Esophagus muscularis mucosa (tissue), 4 donors: ENCODE measurements around the gene ZNF521. TPM values are rescaled to one million over a fixed set of nuclear protein-coding genes. Genes with fewer than 3 reads are reported as not detected.

Source experiments
- DNase-seq: peaks from one replicate; pipeline ENCODE4 v3.0.0-alpha.2; 2017; ENCODE audit errors: extremely low spot score
- H3K27ac ChIP-seq, 4 donors: fragments of 200-600 bp; sonication (generic); replicated peaks in 1 of 4; 1 replicate in 3 of 4; 2 replicates in 1 of 4; pipeline ENCODE4 v1.5.1; 2016 to 2019; ENCODE audit warnings: mild to moderate bottlenecking in 1 of 4
- H3K27me3 ChIP-seq, 4 donors: fragments of 200-600 bp; sonication (generic); one replicate each; pipeline versions ENCODE4 v1.5.1 to v1.6.0; 2016 to 2019
- H3K36me3 ChIP-seq, 4 donors: fragments of 200-600 bp; sonication (generic); one replicate each; pipeline ENCODE4 v1.5.1; 2016 to 2019
- H3K4me1 ChIP-seq, 4 donors: fragments of 200-600 bp; sonication (generic); one replicate each; pipeline ENCODE4 v1.5.1; 2016 to 2019
- H3K4me3 ChIP-seq, 4 donors: fragments of 200-600 bp; sonication (generic); 1 replicate in 2 of 4; 2 replicates in 2 of 4; pipeline ENCODE4 v1.5.1; 2016 to 2019; ENCODE audit warnings: mild to moderate bottlenecking in 4 of 4, moderate library complexity in 1 of 4
- H3K9me3 ChIP-seq, 4 donors: fragments of 200-600 bp; sonication (generic); 1 replicate in 3 of 4; 2 replicates in 1 of 4; pipeline ENCODE4 v1.5.1; 2016 to 2019
- CTCF ChIP-seq, 3 experiments: fragments of 200-600 bp in 2 of 3; fragments of 450-650 bp in 1 of 3; sonication (generic) in 2 of 3; IDR thresholded peaks; one replicate each; pipeline ENCODE4 v1.5.1; 2017 to 2019; ENCODE audit warnings: antibody characterized with exemption in 3 of 3, mild to moderate bottlenecking in 2 of 3, moderate library complexity in 1 of 3
- EP300 ChIP-seq: sonication (generic); formaldehyde crosslinking; IDR thresholded peaks from one replicate; pipeline ENCODE4 v1.6.1; 2017; ENCODE audit warnings: antibody characterized with exemption
- POLR2A ChIP-seq: fragments of 450-650 bp; IDR thresholded peaks from one replicate; pipeline ENCODE4 v1.6.1; 2017; ENCODE audit warnings: antibody characterized with exemption, moderate library complexity, mild to moderate bottlenecking, low read depth
- POLR2AphosphoS5 ChIP-seq, 2 donors: sonication (generic); formaldehyde crosslinking; IDR thresholded peaks; one replicate each; pipeline ENCODE4 v1.6.1; 2017; ENCODE audit warnings: antibody characterized with exemption in 2 of 2
- WGBS: methylation state at CpG from one replicate; pipeline ENCODE4 v1.1.5; 2018; 5-methylcytosine and 5-hydroxymethylcytosine counted together
- intact Hi-C: fragments of 100-400 bp; cut with DNase I; formaldehyde crosslinking; loops from one replicate; pipeline ENCODE4 v1.15.1; 2023
- total RNA-seq, 4 donors: library from RNA; depleted of rRNA; stranded (reverse); fragments of >200 nt; gene quantifications; one replicate each; pipeline versions ENCODE4 v1.1.0 to v1.2.1, GENCODE V29; 2016

ZNF521 gene
- total RNA-seq, 4 donors from 2014 or later = 15.6 to 20.6 (median 16.9) TPM

GRCh38 chr18:25341831-25342230 lies 10.1 kb downstream of the ZNF521 start:
- 66% methylated on average over 2 of the region's 2 CpGs for WGBS
- Histone ChIP-seq H3K9me3 (no peaks in the 10 kb centered on the region), H3K4me1 (no peaks in the 10 kb centered on the region), H3K27me3 (peaks cover 0 to 25% (median 1%) of the 10 kb centered on the region in 4 donors), H3K27ac (no peak overlapping the region), H3K36me3 (no peaks in the 10 kb centered on the region), H3K4me3 (no peak overlapping the region)
- DNase-seq = no peak
- no peak for TF ChIP-seq EP300
- no peak for TF ChIP-seq POLR2AphosphoS5 (IDR thresholded peaks at IDR 0.05)
- no peak for TF ChIP-seq CTCF (IDR thresholded peaks at IDR 0.05)
- TF ChIP-seq POLR2A = no peak
- intact Hi-C loops = loop anchor here (10.0 kb wide), 2 partner anchors 57 to 107 kb away; no protein-coding TSS in a partner anchor

DNA sequence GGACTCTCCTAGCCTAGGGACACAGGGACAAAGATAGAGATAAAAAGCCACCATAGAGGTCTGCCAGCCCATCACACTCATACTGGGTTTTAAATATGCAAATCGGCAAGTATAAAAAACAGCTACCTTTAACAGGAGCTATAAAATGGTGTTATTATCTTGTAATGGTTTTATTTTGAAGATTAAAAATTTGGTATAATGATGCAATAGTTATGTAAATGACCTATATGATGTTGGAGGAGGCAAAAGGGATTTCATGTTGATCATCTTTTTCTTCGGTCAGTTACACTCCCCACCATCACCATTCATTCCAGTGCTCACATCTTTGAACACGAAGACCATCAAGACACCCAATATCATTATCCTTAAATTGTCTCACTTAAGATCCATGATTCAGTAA lies 11.2 kb downstream of the ZNF521 start:
- WGBS = 94% methylated on average over 3 of the region's 3 CpGs
- Histone ChIP-seq H3K4me1 (no peaks in the 10 kb centered on the region), H3K4me3 (no peak overlapping the region), H3K9me3 (no peaks in the 10 kb centered on the region), H3K27ac (no peak overlapping the region), H3K36me3 (no peaks in the 10 kb centered on the region), H3K27me3 (peaks cover 0 to 19% (median 0%) of the 10 kb centered on the region in 4 donors)
- no peak for TF ChIP-seq EP300
- no peak for TF ChIP-seq POLR2A
- no peak for TF ChIP-seq CTCF (IDR thresholded peaks at IDR 0.05)
- no peak for TF ChIP-seq POLR2AphosphoS5 (IDR thresholded peaks at IDR 0.05)
- no peak for DNase-seq
- intact Hi-C loops = loop anchor here (10.0 kb wide), 2 partner anchors 56 to 106 kb away; no protein-coding TSS in a partner anchor

DNA sequence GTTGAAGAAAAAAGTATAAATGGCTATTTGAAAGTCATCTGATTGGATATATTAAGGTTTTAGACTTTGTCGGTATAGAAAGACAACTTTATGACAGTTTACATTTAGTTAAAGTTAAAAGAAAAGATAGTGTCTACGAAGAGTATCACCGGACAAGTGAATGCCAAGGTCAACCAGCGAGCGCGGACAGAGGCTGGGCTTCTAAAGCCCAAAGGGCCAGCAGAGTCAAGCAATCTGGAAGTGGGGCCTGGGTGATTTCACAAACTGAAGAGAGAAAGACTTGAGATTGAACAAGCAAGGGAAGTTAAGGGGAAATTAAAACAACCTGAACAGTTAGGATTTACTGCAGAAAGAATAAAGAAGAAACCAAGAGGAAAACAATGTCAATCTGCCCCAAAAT lies 16.3 kb downstream of the ZNF521 start:
- H3K4me3 ChIP-seq = no peak overlapping the region

GRCh38 chr18:25335062-25335461 lies 16.9 kb downstream of the ZNF521 start:
- no peak for DNase-seq
- no peaks in the 10 kb centered on the region for H3K36me3 ChIP-seq

More for the DNA sequence above, 16.3 kb downstream of the ZNF521 start:
- intact Hi-C loops = no loop called here
- H3K27ac ChIP-seq = no peak overlapping the region
- 96% methylated on average over 6 of the region's 6 CpGs for WGBS
- TF ChIP-seq POLR2A (no peak), EP300 (no peak), POLR2AphosphoS5 (IDR thresholded peaks at IDR 0.05) (no peak), CTCF (IDR thresholded peaks at IDR 0.05) (no peak)
- DNase-seq = no peak
- H3K9me3 ChIP-seq = no peaks in the 10 kb centered on the region
- H3K4me1 ChIP-seq = no peaks in the 10 kb centered on the region
- H3K36me3 ChIP-seq = no peaks in the 10 kb centered on the region
- H3K27me3 ChIP-seq = peaks cover 0 to 19% (median 0%) of the 10 kb centered on the region in 4 donors

More at GRCh38 chr18:25335062-25335461, 16.9 kb downstream of the ZNF521 start:
- no peaks in the 10 kb centered on the region for H3K9me3 ChIP-seq
- intact Hi-C loops = no loop called here
- no peaks in the 10 kb centered on the region for H3K4me1 ChIP-seq
- peaks cover 0 to 13% (median 0%) of the 10 kb centered on the region in 4 donors for H3K27me3 ChIP-seq
- H3K4me3 ChIP-seq = no peak overlapping the region
- no peak overlapping the region for H3K27ac ChIP-seq
- 89% methylated on average over 3 of the region's 3 CpGs for WGBS
- TF ChIP-seq POLR2A = no peak
- TF ChIP-seq CTCF (IDR thresholded peaks at IDR 0.05) = no peak
- TF ChIP-seq POLR2AphosphoS5 (IDR thresholded peaks at IDR 0.05) = no peak
- no peak for TF ChIP-seq EP300
